Natural killer cell (primary cell): Measurements from ENCODE around the gene KMT2B. TPM values are rescaled to one million over a fixed set of nuclear protein-coding genes. Genes with fewer than 3 reads are reported as not detected.

Experiments used
- ATAC-seq, 3 donors: fragments of 150-1000 bp in 2 of 3; fragments of 200-7000 bp in 1 of 3; cut with Tn5 transposase; 1 replicate in 1 of 3; 2 replicates in 2 of 3; pipeline ENCODE4 v1.10.0; 2021; ENCODE audit warnings: mild to moderate bottlenecking in 2 of 3, moderate library complexity in 2 of 3
- DNase-seq, 2 donors: peaks; one replicate each; pipeline versions ENCODE4 v3.0.0 to v3.0.0-alpha.2; 2013 to 2021; ENCODE audit warnings: mixed read lengths in 1 of 2
- H3K27ac ChIP-seq: one replicate; pipeline ENCODE4 v1.5.1; 2013; ENCODE audit warnings: mild to moderate bottlenecking, low read length
- H3K27me3 ChIP-seq: one replicate; pipeline ENCODE4 v1.6.1; 2013; ENCODE audit warnings: low read length; ENCODE audit not compliant: control insufficient read depth, insufficient read depth
- H3K36me3 ChIP-seq: one replicate; pipeline ENCODE4 v1.6.1; 2013; ENCODE audit warnings: low read length; ENCODE audit not compliant: control insufficient read depth, insufficient read depth
- H3K4me1 ChIP-seq: one replicate; pipeline ENCODE4 v1.6.1; 2013; ENCODE audit warnings: low read length; ENCODE audit not compliant: control insufficient read depth, insufficient read depth
- H3K4me3 ChIP-seq: one replicate; pipeline ENCODE4 v1.5.1; 2013; ENCODE audit warnings: low read length
- H3K9me3 ChIP-seq: one replicate; pipeline ENCODE4 v1.6.1; 2013; ENCODE audit warnings: low read length; ENCODE audit not compliant: control insufficient read depth, insufficient read depth
- H3K27ac Mint-ChIP-seq, 2 donors: one replicate each; pipeline ENCODE4 v1.8.0; 2022; ENCODE audit warnings: mild to moderate bottlenecking in 2 of 2, mixed read lengths in 2 of 2, moderate library complexity in 1 of 2
- H3K27me3 Mint-ChIP-seq, 2 donors: one replicate each; pipeline ENCODE4 v1.8.0; 2022; ENCODE audit warnings: low read depth in 2 of 2, mixed read lengths in 2 of 2
- H3K36me3 Mint-ChIP-seq: one replicate; pipeline ENCODE4 v1.8.0; 2022; ENCODE audit warnings: mixed read lengths
- H3K4me1 Mint-ChIP-seq, 2 donors: one replicate each; pipeline ENCODE4 v1.8.0; 2022; ENCODE audit warnings: mixed read lengths in 2 of 2
- H3K4me3 Mint-ChIP-seq: one replicate; pipeline ENCODE4 v1.8.0; 2022; ENCODE audit warnings: mild to moderate bottlenecking, moderate library complexity, mixed read lengths
- H3K9me3 Mint-ChIP-seq, 2 donors: one replicate each; pipeline ENCODE4 v1.8.0; 2022; ENCODE audit warnings: mixed read lengths in 2 of 2
- CTCF ChIP-seq: fragments of 200-600 bp; IDR thresholded peaks from one replicate; pipeline ENCODE4 v1.8.0; 2022; ENCODE audit warnings: antibody characterized with exemption
- WGBS: methylation state at CpG from one replicate; pipeline ENCODE4 v1.1.7; 2013; ENCODE audit warnings: missing lambda C conversion rate; ENCODE audit not compliant: insufficient coverage; 5-methylcytosine and 5-hydroxymethylcytosine counted together
- intact Hi-C: fragments of 100-400 bp; cut with micrococcal nuclease; formaldehyde crosslinking; loops from one replicate; pipeline ENCODE4 v1.14.2; 2022
- total RNA-seq, 4 donors: library from RNA; stranded (reverse); fragments of 120-200 nt in 1 of 4; gene quantifications; one replicate each; pipeline versions ENCODE4 v1.2.3 to v1.2.4, GENCODE V29; 2013 to 2022

KMT2B gene
- total RNA-seq, 3 donors from 2014 or later (not counting 1 experiment from before 2014, with no cell fraction given), result 60.8 to 70.9 (median 70.7) TPM

- TF ChIP-seq CTCF, result no peak
- Histone ChIP-seq H3K27me3 (no peaks in the 10 kb centered on the region), H3K9me3 (no peaks in the 10 kb centered on the region), H3K4me1 (peaks cover 34% of the 10 kb centered on the region), H3K27ac (no peak overlapping the region), H3K36me3 (peaks cover 39% of the 10 kb centered on the region), H3K4me3 (no peak overlapping the region)
- Mint-ChIP-seq H3K36me3 (no peaks in the 10 kb centered on the region), H3K4me3 (peak overlapping the region; percentile 21), H3K27me3 (no peaks in the 10 kb centered on the region), H3K4me1 (peaks cover 16 to 56% of the 10 kb centered on the region in 2 donors), H3K27ac (no peak overlapping the region), H3K9me3 (no peaks in the 10 kb centered on the region)
- intact Hi-C loops, result no loop called here
- no peak for DNase-seq
- no peak for ATAC-seq
- WGBS, result 98% methylated on average over 9 of the region's 9 CpGs
These were observed 2.3 kb downstream of the KMT2B start for GRCh38 chr19:35720163-35720524.

GRCh38 chr19:35720648-35721047 lies 2.8 kb downstream of the KMT2B start:
- no peaks in the 10 kb centered on the region for H3K27me3 Mint-ChIP-seq
- Histone ChIP-seq H3K36me3 (peaks cover 44% of the 10 kb centered on the region), H3K4me1 (peaks cover 29% of the 10 kb centered on the region), H3K27me3 (no peaks in the 10 kb centered on the region), H3K9me3 (no peaks in the 10 kb centered on the region), H3K4me3 (no peak overlapping the region), H3K27ac (no peak overlapping the region)
- intact Hi-C loops, result no loop called here
- 96% methylated on average over 17 of the region's 17 CpGs for WGBS
- H3K4me1 Mint-ChIP-seq, result peaks cover 16 to 55% of the 10 kb centered on the region in 2 donors
- no peak for TF ChIP-seq CTCF
- H3K27ac Mint-ChIP-seq, result peak overlapping the region in 1 of 2 donors; percentile 22
- DNase-seq (no peak), ATAC-seq (no peak)
- no peaks in the 10 kb centered on the region for H3K9me3 Mint-ChIP-seq
- no peak overlapping the region for H3K4me3 Mint-ChIP-seq
- H3K36me3 Mint-ChIP-seq, result no peaks in the 10 kb centered on the region

- no peak overlapping the region for H3K27ac Mint-ChIP-seq
- Histone ChIP-seq H3K4me1 (peaks cover 21% of the 10 kb centered on the region), H3K27me3 (no peaks in the 10 kb centered on the region), H3K27ac (no peak overlapping the region), H3K4me3 (no peak overlapping the region), H3K36me3 (peaks cover 51% of the 10 kb centered on the region), H3K9me3 (no peaks in the 10 kb centered on the region)
- peaks cover 11 to 54% of the 10 kb centered on the region in 2 donors for H3K4me1 Mint-ChIP-seq
- no peaks in the 10 kb centered on the region for H3K27me3 Mint-ChIP-seq
- ATAC-seq (no peak), DNase-seq (no peak)
- H3K9me3 Mint-ChIP-seq, result no peaks in the 10 kb centered on the region
- H3K36me3 Mint-ChIP-seq, result no peaks in the 10 kb centered on the region
- intact Hi-C loops, result no loop called here
- 96% methylated on average over 16 of the region's 16 CpGs for WGBS
- no peak for TF ChIP-seq CTCF
- peak overlapping the region; percentile 13 for H3K4me3 Mint-ChIP-seq
These were observed 3.6 kb downstream of the KMT2B start for GRCh38 chr19:35721374-35721773.

- Mint-ChIP-seq H3K36me3 (no peaks in the 10 kb centered on the region), H3K4me3 (no peak overlapping the region), H3K27me3 (no peaks in the 10 kb centered on the region), H3K9me3 (no peaks in the 10 kb centered on the region), H3K27ac (no peak overlapping the region), H3K4me1 (peaks cover 6 to 43% of the 10 kb centered on the region in 2 donors)
- WGBS, result 98% methylated on average over 14 of the region's 14 CpGs
- intact Hi-C loops, result no loop called here
- H3K27me3 ChIP-seq, result no peaks in the 10 kb centered on the region
- H3K4me3 ChIP-seq, result no peak overlapping the region
- TF ChIP-seq CTCF, result no peak
- peaks cover 12% of the 10 kb centered on the region for H3K4me1 ChIP-seq
- H3K9me3 ChIP-seq, result no peaks in the 10 kb centered on the region
- peaks cover 59% of the 10 kb centered on the region for H3K36me3 ChIP-seq
- no peak for ATAC-seq
- H3K27ac ChIP-seq, result no peak overlapping the region
- DNase-seq, result no peak
These were observed 4.7 kb downstream of the KMT2B start for GRCh38 chr19:35722461-35722860.
